HCT116 (cell line): Measurements from ENCODE around the gene ZNF226. TPM values are rescaled to one million over a fixed set of nuclear protein-coding genes. Genes with fewer than 3 reads are reported as not detected.
"Not testable (repeated sequence)": the region's sequence is repeated elsewhere in the genome, so short reads cannot be mapped to it uniquely, and the experiment has no call there.

ENCODE experiments used
- ATAC-seq: fragments of 200-7000 bp; cut with Tn5 transposase; 2 replicates; pipeline ENCODE4 v1.9.1; 2020; ENCODE audit warnings: mild to moderate bottlenecking, moderate library complexity
- BruUV-seq: library from RNA; stranded (reverse); fragments of 400-500 nt; replicated peaks from 2 replicates; lab custom pipeline; 2021; lab: Mats Ljungman, UMichigan
- CTCF ChIA-PET: fragments of 300-600 bp; sonication (Branson Sonifier 250); formaldehyde crosslinking; loops from one replicate; lab custom pipeline; 2021; ENCODE audit warnings: antibody characterized with exemption; lab: Charles Lee
- POLR2A ChIA-PET: fragments of 300-600, 350-600 bp; sonication (Branson Sonifier 250); formaldehyde crosslinking; loops from one replicate; lab custom pipeline; 2021; ENCODE audit warnings: antibody characterized with exemption; lab: Charles Lee
- RAD21 ChIA-PET, 2 experiments: fragments of 300-600 bp; sonication (Branson Sonifier 250); formaldehyde crosslinking; loops; one replicate each; lab custom pipeline; 2023; ENCODE audit warnings: low total read pairs in 2 of 2; ENCODE audit not compliant: uncharacterized antibody in 2 of 2, unreplicated experiment in 2 of 2, low non-redundant PET in 1 of 2; lab: Charles Lee
- DNase-seq: peaks from one replicate; pipeline ENCODE4 v3.0.0-alpha.2; 2010; ENCODE audit warnings: low read depth, low spot score
- H2AFZ ChIP-seq: fragments of 200-600 bp; shearing (Covaris generic), sonication (generic); 2 replicates; pipeline ENCODE4 v1.6.1; 2017; ENCODE audit warnings: low read depth, mixed run types, mixed read lengths, antibody characterized with exemption, low read length; ENCODE audit not compliant: poor library complexity, severe bottlenecking
- H3K27ac ChIP-seq: 2 replicates; pipeline ENCODE4 v1.5.1; 2012; ENCODE audit warnings: low read depth, low read length
- H3K27me3 ChIP-seq: fragments of 200-600 bp; sonication (generic); 2 replicates; pipeline ENCODE4 v1.6.1; 2016; ENCODE audit warnings: mixed run types, low read length, mixed read lengths; ENCODE audit not compliant: insufficient read depth
- H3K36me3 ChIP-seq, 2 experiments: fragments of 200-500 bp in 1 of 2; fragments of 200-600 bp in 1 of 2; sonication (Bioruptor generic) in 1 of 2; sonication (generic) in 1 of 2; 2 replicates each; pipeline versions ENCODE4 v1.5.1 to v1.6.1; 2014 to 2016; ENCODE audit warnings: low read length in 2 of 2, inconsistent platforms in 1 of 2, mixed read lengths in 1 of 2, mixed run types in 1 of 2; ENCODE audit not compliant: insufficient read depth in 2 of 2, control insufficient read depth in 1 of 2
- H3K4me1 ChIP-seq, 2 experiments: fragments of 200-600 bp in 1 of 2; sonication (generic) in 1 of 2; 2 replicates each; pipeline versions ENCODE4 v1.5.1 to v1.6.1; 2012 to 2017; ENCODE audit warnings: low read length in 2 of 2, inconsistent platforms in 1 of 2, mild to moderate bottlenecking in 1 of 2, mixed read lengths in 1 of 2, mixed run types in 1 of 2, moderate library complexity in 1 of 2; ENCODE audit not compliant: insufficient read depth in 2 of 2, control insufficient read depth in 1 of 2
- H3K4me2 ChIP-seq: fragments of 200-600 bp; sonication (generic); 2 replicates; pipeline ENCODE4 v1.6.1; 2017; ENCODE audit warnings: mixed run types, low read length, mixed read lengths
- H3K4me3 ChIP-seq, 2 experiments: fragments of 200-600 bp in 1 of 2; sonication (generic) in 1 of 2; replicated peaks in 1 of 2; 2 replicates each; pipeline ENCODE4 v1.5.1; 2011 to 2016; ENCODE audit warnings: low read length in 2 of 2, control low read depth in 1 of 2, low read depth in 1 of 2, mild to moderate bottlenecking in 1 of 2, mixed read lengths in 1 of 2, mixed run types in 1 of 2
- H3K79me2 ChIP-seq: fragments of 200-600 bp; sonication (generic); 2 replicates; pipeline ENCODE4 v1.6.1; 2017; ENCODE audit warnings: mild to moderate bottlenecking, mixed run types, low read length, moderate library complexity, mixed read lengths; ENCODE audit not compliant: insufficient read depth
- H3K9ac ChIP-seq: fragments of 200-600 bp; sonication (generic); 2 replicates; pipeline ENCODE4 v1.6.1; 2016; ENCODE audit warnings: low read length, mixed read lengths
- H3K9me2 ChIP-seq: fragments of 200-600 bp; sonication (generic), shearing (Covaris generic); 2 replicates; pipeline ENCODE4 v1.6.1; 2017; ENCODE audit warnings: mixed run types, mild to moderate bottlenecking, moderate library complexity; ENCODE audit not compliant: insufficient read depth
- H3K9me3 ChIP-seq, 2 experiments: fragments of 200-500 bp in 1 of 2; fragments of 200-600 bp in 1 of 2; sonication (Bioruptor generic) in 1 of 2; sonication (generic) in 1 of 2; 2 replicates each; pipeline ENCODE4 v1.6.1; 2014 to 2017; ENCODE audit warnings: low read length in 2 of 2, mixed read lengths in 2 of 2, inconsistent platforms in 1 of 2, low read depth in 1 of 2, mild to moderate bottlenecking in 1 of 2, mixed run types in 1 of 2, moderate library complexity in 1 of 2; ENCODE audit not compliant: control insufficient read depth in 1 of 2, insufficient read depth in 1 of 2
- H4K20me1 ChIP-seq: fragments of 200-600 bp; sonication (generic), shearing (Covaris generic); 2 replicates; pipeline ENCODE4 v1.6.1; 2017; ENCODE audit warnings: mixed run types, mild to moderate bottlenecking, moderate library complexity; ENCODE audit not compliant: insufficient read depth
- EGR1 ChIP-seq: IDR thresholded peaks from 2 replicates; pipeline ENCODE4 v1.6.1; 2012; ENCODE audit warnings: low read depth
- EZH2phosphoT487 ChIP-seq: fragments of 200-600 bp; IDR thresholded peaks from 2 replicates; pipeline ENCODE4 v1.6.1; 2018; ENCODE audit warnings: antibody characterized with exemption, borderline replicate concordance
- MAX ChIP-seq: IDR thresholded peaks from 2 replicates; pipeline ENCODE4 v1.6.1; 2012
- POLR2AphosphoS5 ChIP-seq: IDR thresholded peaks from 2 replicates; pipeline ENCODE4 v1.6.1; 2011; ENCODE audit warnings: mild to moderate bottlenecking, low read depth, low read length, moderate library complexity
- RAD21 ChIP-seq: IDR thresholded peaks from 2 replicates; pipeline ENCODE4 v1.6.1; 2012; ENCODE audit warnings: low read depth, mild to moderate bottlenecking
- SIN3A ChIP-seq: IDR thresholded peaks from 2 replicates; pipeline ENCODE4 v1.6.1; 2012; ENCODE audit warnings: low read depth
- TCF7L2 ChIP-seq: IDR thresholded peaks from 2 replicates; pipeline ENCODE4 v1.7.0; 2011; ENCODE audit warnings: borderline replicate concordance, inconsistent platforms; ENCODE audit not compliant: insufficient read depth, insufficient read length; ENCODE audit errors: extremely low read depth
- ZBTB33 ChIP-seq: IDR thresholded peaks from 2 replicates; pipeline ENCODE4 v1.6.1; 2011; ENCODE audit warnings: mild to moderate bottlenecking, low read length, moderate library complexity; ENCODE audit not compliant: insufficient replicate concordance; ENCODE audit errors: extremely low read depth
- intact Hi-C: fragments of 100-400 bp; cut with micrococcal nuclease; formaldehyde crosslinking; loops from 2 replicates; pipeline ENCODE4 v1.10.0; 2022
- total RNA-seq: library from RNA; stranded (reverse); gene quantifications from one replicate; pipeline ENCODE4 v1.2.1, GENCODE V29; 2021; ENCODE audit not compliant: unreplicated experiment

ZNF226 gene
- total RNA-seq, 1 experiment from 2014 or later, result 17.4 TPM

DNA sequence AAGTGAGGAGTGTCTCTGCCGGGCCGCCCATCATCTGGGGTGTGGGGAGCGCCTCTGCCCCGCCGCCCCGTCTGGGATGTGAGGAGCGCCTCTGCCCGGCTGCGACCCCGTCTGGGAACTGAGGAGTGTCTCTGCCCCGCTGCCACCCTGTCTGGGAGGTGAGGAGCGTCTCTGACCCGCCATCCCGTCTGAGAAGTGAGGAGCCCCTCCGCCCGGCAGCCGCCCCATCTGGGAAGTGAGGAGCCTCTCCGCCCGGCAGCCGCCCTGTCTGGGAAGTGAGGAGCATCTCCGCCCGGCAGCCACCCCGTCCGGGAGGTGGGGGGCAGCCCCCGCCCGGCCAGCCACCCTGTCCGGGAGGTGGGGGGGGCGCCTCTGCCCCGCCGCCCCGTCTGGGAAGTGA is 39.0 kb downstream of the ZNF226 start:
- H3K36me3 ChIP-seq, H2AFZ ChIP-seq, H3K79me2 ChIP-seq, H3K9ac ChIP-seq, RAD21 ChIA-PET, ATAC-seq, H3K4me3 ChIP-seq, H3K27ac ChIP-seq, H3K4me2 ChIP-seq, BruUV-seq, POLR2A ChIA-PET, DNase-seq, H3K4me1 ChIP-seq, H4K20me1 ChIP-seq, H3K9me2 ChIP-seq, H3K27me3 ChIP-seq, CTCF ChIA-PET, H3K9me3 ChIP-seq: not testable (repeated sequence)
- intact Hi-C loops, result loop anchor here (5.0 kb wide), 1 partner anchor 37 kb away; the partner anchor contains the start of gene ZNF226

GRCh38 chr19:44204772-44205171 is 39.9 kb downstream of the ZNF226 start:
- H3K79me2 ChIP-seq, result no peaks in the 10 kb centered on the region
- intact Hi-C loops, result loop anchor here (5.0 kb wide), 1 partner anchor 37 kb away; the partner anchor contains the start of gene ZNF226

More at GRCh38 chr19:44204772-44205171, 39.9 kb downstream of the ZNF226 start:
- POLR2A ChIA-PET, result no interaction called here
- no peaks in the 10 kb centered on the region for H4K20me1 ChIP-seq
- CTCF ChIA-PET, result no interaction called here
- TF ChIP-seq SIN3A, result no peak
- TF ChIP-seq RAD21, result no peak
- no peak for TF ChIP-seq EGR1
- TF ChIP-seq ZBTB33, result no peak
- TF ChIP-seq TCF7L2, result no peak
- TF ChIP-seq POLR2AphosphoS5, result no peak
- no peak for TF ChIP-seq EZH2phosphoT487
- TF ChIP-seq MAX, result no peak
- TF ChIP-seq, all 23 proteins: peak for 0
- Histone ChIP-seq H3K27ac (no peak overlapping the region), H3K9me3 (0 out of 4 replicates have a peak, but pooled peaks cover 0 to 3% of the 10 kb centered on the region in 2 experiments), H3K9ac (no peak overlapping the region), H3K4me1 (peaks cover 0 to 3% of the 10 kb centered on the region in 2 experiments; a peak in 1 of 4 replicates), H2AFZ (no peak overlapping the region), H3K4me2 (no peak overlapping the region), H3K36me3 (no peaks in the 10 kb centered on the region), H3K4me3 (no peak overlapping the region), H3K27me3 (no peaks in the 10 kb centered on the region), H3K9me2 (no peaks in the 10 kb centered on the region)
- DNase-seq, result no peak
- no peak for ATAC-seq
- RAD21 ChIA-PET, result no interaction called here
- BruUV-seq, result no TSS peak
